Astrocyte (in vitro differentiated cells and primary cell): Measurements from ENCODE around the gene EVC.

Source experiments
- CTCF ChIP-seq: IDR thresholded peaks from 2 replicates; pipeline ENCODE4 v1.5.1; 2011; ENCODE audit warnings: low read depth, mild to moderate bottlenecking, inconsistent platforms, low read length, moderate library complexity; ENCODE audit not compliant: insufficient read depth
- EZH2 ChIP-seq: IDR thresholded peaks from 2 replicates; pipeline ENCODE4 v1.6.1; 2012; ENCODE audit warnings: mild to moderate bottlenecking, low read length, inconsistent platforms; ENCODE audit not compliant: insufficient read depth

- TF ChIP-seq CTCF: no peak
- TF ChIP-seq EZH2: no peak
These were observed 111.6 kb downstream of the EVC start for GRCh38 chr4:5822619-5823018.
